ENCODE results near the gene FBXO28. TPM values are rescaled to one million over a fixed set of nuclear protein-coding genes. Genes with fewer than 3 reads are reported as not detected.

Gene FBXO28
- total RNA-seq, 1 donor from 2014 or later: 40.6 TPM

GRCh38 chr1:224138198-224138597, 24.3 kb downstream of the FBXO28 start:
- Mint-ChIP-seq H3K4me3 (ENCODE audit: unreplicated experiment) (no peak overlapping the region), H3K36me3 (ENCODE audit: low read depth, unreplicated experiment) (peaks cover 1% of the 10 kb centered on the region), H3K9me3 (ENCODE audit: unreplicated experiment) (no peaks in the 10 kb centered on the region), H3K4me1 (ENCODE audit: unreplicated experiment) (no peaks in the 10 kb centered on the region), H3K27me3 (ENCODE audit: unreplicated experiment) (no peaks in the 10 kb centered on the region), H3K27ac (ENCODE audit: unreplicated experiment) (no peak overlapping the region)
- DNase-seq (ENCODE audit: low spot score): no peak
- TF ChIP-seq CTCF (IDR thresholded peaks at IDR 0.05; ENCODE audit: unreplicated experiment): no peak

- no peaks in the 10 kb centered on the region for H3K27me3 Mint-ChIP-seq (ENCODE audit: unreplicated experiment)
- H3K27ac Mint-ChIP-seq (ENCODE audit: unreplicated experiment): no peak overlapping the region
- TF ChIP-seq CTCF (IDR thresholded peaks at IDR 0.05; ENCODE audit: unreplicated experiment): no peak
- no peaks in the 10 kb centered on the region for H3K9me3 Mint-ChIP-seq (ENCODE audit: unreplicated experiment)
- no peaks in the 10 kb centered on the region for H3K4me1 Mint-ChIP-seq (ENCODE audit: unreplicated experiment)
- peaks cover 3% of the 10 kb centered on the region for H3K36me3 Mint-ChIP-seq (ENCODE audit: low read depth, unreplicated experiment)
- DNase-seq (ENCODE audit: low spot score): no peak
- H3K4me3 Mint-ChIP-seq (ENCODE audit: unreplicated experiment): no peak overlapping the region
These were observed 27.8 kb downstream of the FBXO28 start for GRCh38 chr1:224141693-224142092.

- no peaks in the 10 kb centered on the region for H3K27me3 Mint-ChIP-seq (ENCODE audit: unreplicated experiment)
These were observed 35.8 kb downstream of the FBXO28 start for GRCh38 chr1:224149709-224150108.

GRCh38 chr1:224151117-224151516, 37.2 kb downstream of the FBXO28 start:
- Mint-ChIP-seq H3K4me3 (ENCODE audit: unreplicated experiment) (no peak overlapping the region), H3K27me3 (ENCODE audit: unreplicated experiment) (no peaks in the 10 kb centered on the region), H3K27ac (ENCODE audit: unreplicated experiment) (no peak overlapping the region), H3K9me3 (ENCODE audit: unreplicated experiment) (no peaks in the 10 kb centered on the region), H3K36me3 (ENCODE audit: low read depth, unreplicated experiment) (peaks cover 11% of the 10 kb centered on the region), H3K4me1 (ENCODE audit: unreplicated experiment) (no peaks in the 10 kb centered on the region)
- no peak for TF ChIP-seq CTCF (IDR thresholded peaks at IDR 0.05; ENCODE audit: unreplicated experiment)
- no peak for DNase-seq (ENCODE audit: low spot score)

More at GRCh38 chr1:224149709-224150108, 35.8 kb downstream of the FBXO28 start:
- H3K36me3 Mint-ChIP-seq (ENCODE audit: low read depth, unreplicated experiment): peaks cover 7% of the 10 kb centered on the region
- H3K9me3 Mint-ChIP-seq (ENCODE audit: unreplicated experiment): no peaks in the 10 kb centered on the region
- TF ChIP-seq CTCF (IDR thresholded peaks at IDR 0.05; ENCODE audit: unreplicated experiment): no peak
- no peak for DNase-seq (ENCODE audit: low spot score)
- no peak overlapping the region for H3K27ac Mint-ChIP-seq (ENCODE audit: unreplicated experiment)
- H3K4me3 Mint-ChIP-seq (ENCODE audit: unreplicated experiment): no peak overlapping the region
- H3K4me1 Mint-ChIP-seq (ENCODE audit: unreplicated experiment): no peaks in the 10 kb centered on the region

GRCh38 chr1:224157316-224157715, 43.4 kb downstream of the FBXO28 start:
- Mint-ChIP-seq H3K27ac (ENCODE audit: unreplicated experiment) (no peak overlapping the region), H3K27me3 (ENCODE audit: unreplicated experiment) (no peaks in the 10 kb centered on the region), H3K9me3 (ENCODE audit: unreplicated experiment) (no peaks in the 10 kb centered on the region), H3K4me3 (ENCODE audit: unreplicated experiment) (no peak overlapping the region), H3K36me3 (ENCODE audit: low read depth, unreplicated experiment) (peaks cover 28% of the 10 kb centered on the region), H3K4me1 (ENCODE audit: unreplicated experiment) (no peaks in the 10 kb centered on the region)
- DNase-seq (ENCODE audit: low spot score): no peak
- TF ChIP-seq CTCF (IDR thresholded peaks at IDR 0.05; ENCODE audit: unreplicated experiment): no peak
